ENCODE data around the gene SH3RF3.
A peak's percentile ranks its signal among the peaks of the same experiment; 100 is the strongest.

DNA sequence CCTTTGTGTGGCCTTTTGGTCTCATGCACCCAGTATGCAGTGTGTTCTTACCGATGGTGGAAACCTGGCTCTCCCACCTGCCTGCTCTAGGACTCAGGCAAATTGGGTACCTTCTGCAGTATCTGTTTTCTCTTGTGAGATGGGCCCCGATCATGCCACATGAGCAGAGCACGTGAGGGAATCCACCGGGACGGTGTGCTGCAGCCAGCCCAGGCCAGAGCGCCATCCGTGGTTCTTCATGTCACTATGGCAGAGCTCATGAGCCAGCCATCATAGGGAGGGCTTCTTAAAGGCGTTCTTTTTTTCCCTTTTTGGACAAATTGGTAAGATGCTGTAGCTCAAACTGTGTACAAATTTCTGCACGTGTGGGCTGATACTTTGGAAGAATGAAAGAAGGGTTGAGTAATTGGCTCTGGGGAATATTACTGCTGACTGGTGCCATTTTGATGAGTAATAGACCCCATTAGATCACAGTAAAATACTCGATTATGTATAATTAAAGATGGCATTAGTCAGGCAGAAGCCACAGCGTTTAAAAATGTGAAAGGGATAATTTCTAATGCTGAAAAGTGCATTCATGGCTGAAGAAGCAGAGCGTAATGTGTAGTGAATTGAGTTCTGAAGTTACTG lies 19.2 kb downstream of the SH3RF3 start:
- TF ChIP-seq, protein P1, sequence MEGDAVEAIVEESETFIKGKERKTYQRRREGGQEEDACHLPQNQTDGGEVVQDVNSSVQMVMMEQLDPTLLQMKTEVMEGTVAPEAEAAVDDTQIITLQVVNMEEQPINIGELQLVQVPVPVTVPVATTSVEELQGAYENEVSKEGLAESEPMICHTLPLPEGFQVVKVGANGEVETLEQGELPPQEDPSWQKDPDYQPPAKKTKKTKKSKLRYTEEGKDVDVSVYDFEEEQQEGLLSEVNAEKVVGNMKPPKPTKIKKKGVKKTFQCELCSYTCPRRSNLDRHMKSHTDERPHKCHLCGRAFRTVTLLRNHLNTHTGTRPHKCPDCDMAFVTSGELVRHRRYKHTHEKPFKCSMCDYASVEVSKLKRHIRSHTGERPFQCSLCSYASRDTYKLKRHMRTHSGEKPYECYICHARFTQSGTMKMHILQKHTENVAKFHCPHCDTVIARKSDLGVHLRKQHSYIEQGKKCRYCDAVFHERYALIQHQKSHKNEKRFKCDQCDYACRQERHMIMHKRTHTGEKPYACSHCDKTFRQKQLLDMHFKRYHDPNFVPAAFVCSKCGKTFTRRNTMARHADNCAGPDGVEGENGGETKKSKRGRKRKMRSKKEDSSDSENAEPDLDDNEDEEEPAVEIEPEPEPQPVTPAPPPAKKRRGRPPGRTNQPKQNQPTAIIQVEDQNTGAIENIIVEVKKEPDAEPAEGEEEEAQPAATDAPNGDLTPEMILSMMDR (IDR thresholded peaks at IDR 0.05): no peak
- 0 out of 2 replicates have a peak, but pooled peaks have one; percentile 7 for TF ChIP-seq JUND (IDR thresholded peaks at IDR 0.05)
- no peak for TF ChIP-seq POLR2AphosphoS5 (IDR thresholded peaks at IDR 0.05; ENCODE audit: low read depth, low read length)
- TF ChIP-seq, protein P2, sequence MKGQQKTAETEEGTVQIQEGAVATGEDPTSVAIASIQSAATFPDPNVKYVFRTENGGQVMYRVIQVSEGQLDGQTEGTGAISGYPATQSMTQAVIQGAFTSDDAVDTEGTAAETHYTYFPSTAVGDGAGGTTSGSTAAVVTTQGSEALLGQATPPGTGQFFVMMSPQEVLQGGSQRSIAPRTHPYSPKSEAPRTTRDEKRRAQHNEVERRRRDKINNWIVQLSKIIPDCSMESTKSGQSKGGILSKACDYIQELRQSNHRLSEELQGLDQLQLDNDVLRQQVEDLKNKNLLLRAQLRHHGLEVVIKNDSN (IDR thresholded peaks at IDR 0.05; ENCODE audit: borderline replicate concordance, low read depth): no peak
- no peak for TF ChIP-seq EZH2phosphoT487 (IDR thresholded peaks at IDR 0.05; ENCODE audit: borderline replicate concordance, low read depth)
- TF ChIP-seq, protein P3, sequence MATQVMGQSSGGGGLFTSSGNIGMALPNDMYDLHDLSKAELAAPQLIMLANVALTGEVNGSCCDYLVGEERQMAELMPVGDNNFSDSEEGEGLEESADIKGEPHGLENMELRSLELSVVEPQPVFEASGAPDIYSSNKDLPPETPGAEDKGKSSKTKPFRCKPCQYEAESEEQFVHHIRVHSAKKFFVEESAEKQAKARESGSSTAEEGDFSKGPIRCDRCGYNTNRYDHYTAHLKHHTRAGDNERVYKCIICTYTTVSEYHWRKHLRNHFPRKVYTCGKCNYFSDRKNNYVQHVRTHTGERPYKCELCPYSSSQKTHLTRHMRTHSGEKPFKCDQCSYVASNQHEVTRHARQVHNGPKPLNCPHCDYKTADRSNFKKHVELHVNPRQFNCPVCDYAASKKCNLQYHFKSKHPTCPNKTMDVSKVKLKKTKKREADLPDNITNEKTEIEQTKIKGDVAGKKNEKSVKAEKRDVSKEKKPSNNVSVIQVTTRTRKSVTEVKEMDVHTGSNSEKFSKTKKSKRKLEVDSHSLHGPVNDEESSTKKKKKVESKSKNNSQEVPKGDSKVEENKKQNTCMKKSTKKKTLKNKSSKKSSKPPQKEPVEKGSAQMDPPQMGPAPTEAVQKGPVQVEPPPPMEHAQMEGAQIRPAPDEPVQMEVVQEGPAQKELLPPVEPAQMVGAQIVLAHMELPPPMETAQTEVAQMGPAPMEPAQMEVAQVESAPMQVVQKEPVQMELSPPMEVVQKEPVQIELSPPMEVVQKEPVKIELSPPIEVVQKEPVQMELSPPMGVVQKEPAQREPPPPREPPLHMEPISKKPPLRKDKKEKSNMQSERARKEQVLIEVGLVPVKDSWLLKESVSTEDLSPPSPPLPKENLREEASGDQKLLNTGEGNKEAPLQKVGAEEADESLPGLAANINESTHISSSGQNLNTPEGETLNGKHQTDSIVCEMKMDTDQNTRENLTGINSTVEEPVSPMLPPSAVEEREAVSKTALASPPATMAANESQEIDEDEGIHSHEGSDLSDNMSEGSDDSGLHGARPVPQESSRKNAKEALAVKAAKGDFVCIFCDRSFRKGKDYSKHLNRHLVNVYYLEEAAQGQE (IDR thresholded peaks at IDR 0.05; ENCODE audit: low read depth, low read length): no peak
- TF ChIP-seq, protein P4, sequence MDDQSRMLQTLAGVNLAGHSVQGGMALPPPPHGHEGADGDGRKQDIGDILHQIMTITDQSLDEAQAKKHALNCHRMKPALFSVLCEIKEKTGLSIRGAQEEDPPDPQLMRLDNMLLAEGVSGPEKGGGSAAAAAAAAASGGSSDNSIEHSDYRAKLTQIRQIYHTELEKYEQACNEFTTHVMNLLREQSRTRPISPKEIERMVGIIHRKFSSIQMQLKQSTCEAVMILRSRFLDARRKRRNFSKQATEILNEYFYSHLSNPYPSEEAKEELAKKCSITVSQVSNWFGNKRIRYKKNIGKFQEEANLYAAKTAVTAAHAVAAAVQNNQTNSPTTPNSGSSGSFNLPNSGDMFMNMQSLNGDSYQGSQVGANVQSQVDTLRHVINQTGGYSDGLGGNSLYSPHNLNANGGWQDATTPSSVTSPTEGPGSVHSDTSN (IDR thresholded peaks at IDR 0.05): peak; percentile 44
- TF ChIP-seq, protein P5, sequence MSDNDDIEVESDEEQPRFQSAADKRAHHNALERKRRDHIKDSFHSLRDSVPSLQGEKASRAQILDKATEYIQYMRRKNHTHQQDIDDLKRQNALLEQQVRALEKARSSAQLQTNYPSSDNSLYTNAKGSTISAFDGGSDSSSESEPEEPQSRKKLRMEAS (IDR thresholded peaks at IDR 0.05; ENCODE audit: low read depth): no peak
- no peak for TF ChIP-seq CHD2 (IDR thresholded peaks at IDR 0.05; ENCODE audit: low read length, partially characterized antibody)
- TF ChIP-seq FOSL2 (IDR thresholded peaks at IDR 0.05; ENCODE audit: borderline replicate concordance, low read depth): peak; percentile 12; the same call in 1 of the 2 replicates
- no peak for TF ChIP-seq SIN3A (IDR thresholded peaks at IDR 0.05; ENCODE audit: borderline replicate concordance, low read depth, low read length)
- TF ChIP-seq MXI1 (IDR thresholded peaks at IDR 0.05; ENCODE audit: low read depth, low read length): no peak
- no peak for TF ChIP-seq SMC3 (IDR thresholded peaks at IDR 0.05; ENCODE audit: low read depth, low read length)
- TF ChIP-seq TAF1 (IDR thresholded peaks at IDR 0.05; ENCODE audit: borderline replicate concordance, low read depth, low read length): no peak

All from SK-N-SH (cell line).